NCI-H226 (cell line): ENCODE results near the gene CDC42EP1.

Experiments used
- DNase-seq: peaks from one replicate; pipeline ENCODE4 v3.0.0-alpha.2; 2015

CDC42EP1 gene

DNA sequence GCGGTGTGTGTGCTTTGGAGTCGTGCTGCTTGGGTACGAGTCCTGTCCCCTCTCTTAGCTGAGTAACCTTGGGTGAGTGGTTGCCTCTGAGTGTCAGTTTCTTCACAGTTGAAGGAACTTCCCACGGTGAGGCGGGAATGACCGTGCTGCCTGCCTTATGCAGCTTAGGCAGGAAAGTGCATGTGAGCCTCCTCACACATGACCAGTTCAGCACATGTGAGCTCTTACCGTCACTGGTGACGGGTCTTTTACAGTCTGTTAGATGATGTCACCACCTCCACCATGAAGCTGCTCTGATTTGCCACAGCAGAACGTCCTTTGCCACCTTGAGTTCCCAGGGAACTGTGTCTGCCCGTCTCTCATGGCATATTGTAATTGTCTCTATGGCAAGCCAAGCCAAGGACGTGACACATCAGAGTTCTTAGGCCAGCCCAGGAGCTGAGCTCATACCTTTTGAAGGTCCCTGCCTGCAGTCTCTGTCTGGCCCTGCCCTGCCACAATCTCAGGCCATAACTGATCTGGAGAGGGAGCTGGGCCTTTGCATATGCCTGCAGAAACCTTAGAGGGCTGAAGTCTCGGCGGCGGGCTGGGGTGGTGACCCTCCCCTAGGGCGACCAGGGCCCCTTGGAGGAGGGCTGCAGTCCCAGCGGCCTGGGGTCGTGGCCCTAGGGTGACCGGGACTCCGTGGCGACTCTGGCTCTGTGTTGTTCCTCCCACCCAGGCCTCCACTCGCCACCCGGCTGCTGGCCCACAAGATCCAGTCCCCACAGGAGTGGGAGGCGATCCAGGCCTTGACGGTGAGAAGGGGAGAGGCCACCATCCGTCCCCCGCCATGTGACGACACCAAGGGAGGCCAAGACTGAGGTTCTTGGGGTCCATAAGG, 56.2 kb downstream of the CDC42EP1 start:
- no peak for DNase-seq

DNA sequence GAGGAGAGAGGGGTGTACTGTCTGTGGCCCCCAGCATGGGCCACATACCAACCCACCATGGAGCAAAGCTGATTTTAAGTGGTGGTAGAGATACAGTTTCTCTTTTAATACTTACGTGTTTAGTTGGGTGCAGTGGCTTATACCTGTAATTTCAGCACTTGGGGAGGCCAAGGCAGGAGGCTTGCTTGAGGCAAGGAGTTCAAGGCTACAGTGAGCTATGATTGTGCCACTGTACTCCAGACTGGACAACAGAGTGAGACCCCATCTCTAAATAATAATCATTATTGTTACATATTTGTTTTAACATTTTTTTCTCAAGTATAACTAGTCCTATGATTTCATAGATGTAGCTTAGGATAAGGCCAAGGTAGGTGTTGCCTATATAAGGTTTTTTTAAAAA, 57.2 kb downstream of the CDC42EP1 start:
- no peak for DNase-seq

DNA sequence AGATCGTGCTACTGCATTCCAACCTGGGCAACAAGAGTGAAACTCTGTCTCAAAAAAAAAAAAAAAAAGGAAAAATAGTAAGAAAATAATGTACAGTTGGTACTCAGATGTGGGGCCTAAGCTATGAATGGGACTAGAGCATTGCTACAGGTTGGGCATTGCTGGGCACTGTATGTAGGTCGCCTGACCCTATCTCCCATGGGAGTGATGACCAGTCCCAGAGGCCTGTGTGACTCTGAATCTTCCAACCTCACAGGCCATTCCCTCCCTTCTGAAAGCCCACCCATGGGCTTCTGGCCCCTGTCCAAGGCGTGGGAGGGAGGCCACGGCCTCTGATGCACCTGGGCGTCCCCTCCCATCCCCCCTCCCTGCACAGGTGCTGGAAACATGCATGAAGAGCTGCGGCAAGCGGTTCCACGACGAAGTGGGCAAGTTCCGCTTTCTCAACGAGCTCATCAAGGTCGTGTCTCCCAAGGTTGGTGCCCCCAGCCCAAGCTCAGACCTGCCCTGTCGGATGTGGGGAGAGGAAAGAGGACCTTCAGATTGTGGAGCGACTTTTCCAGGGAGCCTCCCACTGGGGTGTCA, 57.9 kb downstream of the CDC42EP1 start:
- DNase-seq: no peak

DNA sequence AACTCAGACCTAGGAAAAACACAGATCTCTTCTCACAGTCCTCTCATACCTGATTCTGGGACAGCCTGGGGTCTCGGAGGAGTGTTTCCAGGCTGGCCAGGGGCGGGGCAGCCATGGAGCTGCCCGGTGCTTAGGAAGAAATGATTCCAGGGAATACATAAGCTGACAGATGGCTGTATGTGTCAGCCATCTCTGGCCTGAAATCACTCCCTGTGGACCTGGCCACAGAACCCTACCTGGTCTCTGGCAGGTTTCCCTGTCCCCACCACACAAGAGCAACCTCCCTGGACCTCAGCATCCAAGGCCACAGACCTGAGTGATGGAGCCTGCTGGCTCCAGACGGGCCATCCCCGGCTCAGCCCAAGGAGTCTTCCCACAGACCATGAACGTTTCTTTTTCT, 58.4 kb downstream of the CDC42EP1 start:
- DNase-seq: no peak
